ENCODE measurements around the gene OR9I1. TPM values are rescaled to one million over a fixed set of nuclear protein-coding genes. Genes with fewer than 3 reads are reported as not detected.

Gene OR9I1, protein sequence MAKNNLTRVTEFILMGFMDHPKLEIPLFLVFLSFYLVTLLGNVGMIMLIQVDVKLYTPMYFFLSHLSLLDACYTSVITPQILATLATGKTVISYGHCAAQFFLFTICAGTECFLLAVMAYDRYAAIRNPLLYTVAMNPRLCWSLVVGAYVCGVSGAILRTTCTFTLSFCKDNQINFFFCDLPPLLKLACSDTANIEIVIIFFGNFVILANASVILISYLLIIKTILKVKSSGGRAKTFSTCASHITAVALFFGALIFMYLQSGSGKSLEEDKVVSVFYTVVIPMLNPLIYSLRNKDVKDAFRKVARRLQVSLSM
- not detected for total RNA-seq

DNA sequence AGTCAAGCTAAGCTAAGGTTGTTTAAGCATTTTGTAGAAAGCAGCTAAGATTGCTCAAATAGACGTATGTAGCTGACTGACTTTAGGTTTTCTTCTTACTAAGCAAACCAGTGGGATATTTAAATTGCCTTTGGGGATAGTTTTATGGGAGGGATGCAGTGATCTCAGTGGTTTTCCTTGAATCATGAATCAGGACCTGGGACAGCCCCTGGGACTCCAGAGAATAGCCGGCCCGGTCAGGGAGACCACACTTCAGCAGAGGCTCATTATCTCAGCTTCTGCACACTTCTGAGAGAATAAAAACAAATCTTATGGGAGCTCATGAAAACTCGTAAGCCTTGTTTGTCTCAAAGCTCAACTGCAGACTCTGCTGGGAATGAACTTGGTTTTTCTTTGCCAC, at the start of gene OR9I1:
Gene OR9I1 (minus strand): TSS at position 62 of the 400 bp plus-strand sequence. CDS start 6,086 bp downstream, outside the sequence.
- ATAC-seq (no peak), DNase-seq (ENCODE audit: low spot score in 2 of 2) (no peak)
- H3K27ac Mint-ChIP-seq, result no peak within 1 kb of the TSS
- H3K36me3 Mint-ChIP-seq, result no peaks in the 10 kb centered on the region
- no peaks in the 10 kb centered on the region for H3K9me3 Mint-ChIP-seq

DNA sequence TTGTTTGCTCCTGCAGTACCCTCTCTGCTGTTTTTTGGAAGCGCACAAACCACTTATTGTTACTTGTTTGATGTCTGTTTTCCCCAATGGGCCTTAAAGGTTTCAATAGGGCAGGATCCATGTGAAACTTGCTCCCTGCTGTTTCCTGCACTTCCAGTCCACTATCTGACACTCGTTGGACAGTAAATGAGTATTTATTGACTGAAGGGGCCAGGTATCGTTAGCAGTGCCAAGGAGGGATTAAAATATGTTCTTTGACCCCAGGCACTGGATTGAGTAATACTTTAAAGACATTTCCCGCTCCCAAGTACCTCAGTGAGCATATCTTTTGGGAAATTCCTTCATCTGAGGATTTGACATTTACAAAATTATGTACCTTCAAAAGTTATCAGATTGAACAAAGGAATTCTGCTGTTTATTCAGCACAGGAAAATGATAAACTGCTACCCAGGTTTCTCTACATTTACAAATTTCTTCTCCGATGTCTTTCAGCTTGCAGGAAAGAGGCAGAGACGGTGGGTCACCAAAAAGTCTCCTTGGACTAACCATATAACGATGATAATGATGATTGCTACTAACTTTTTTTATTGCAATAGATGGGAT, 40.3 kb upstream of the OR9I1 start:
- Mint-ChIP-seq H3K27ac (no peak overlapping the region), H3K9me3 (peaks cover 0 to 7% of the 10 kb centered on the region in 2 donors), H3K36me3 (no peaks in the 10 kb centered on the region)
- DNase-seq (ENCODE audit: low spot score in 2 of 2) (no peak), ATAC-seq (no peak)

DNA sequence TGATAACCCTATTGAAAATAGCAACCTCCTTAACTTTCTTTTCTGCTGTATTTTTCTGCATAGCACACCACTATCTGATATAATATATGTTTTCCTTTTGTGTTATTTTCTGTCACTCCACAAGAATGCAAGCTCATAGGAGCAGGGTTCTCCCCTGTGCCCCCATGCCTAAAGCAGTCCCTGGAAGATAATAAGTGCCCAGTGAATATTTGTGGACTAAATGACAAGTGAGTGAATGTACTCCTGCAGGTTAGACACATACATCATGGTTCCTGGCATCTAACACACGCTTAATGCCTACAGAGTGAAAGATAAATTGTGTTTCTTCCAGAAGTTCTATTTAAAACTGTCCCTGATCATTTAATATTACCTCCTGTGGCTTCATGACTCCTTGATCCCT, 39.7 kb upstream of the OR9I1 start:
- ATAC-seq, result no peak
- Mint-ChIP-seq H3K27ac (no peak overlapping the region), H3K9me3 (peaks cover 0 to 4% of the 10 kb centered on the region in 2 donors), H3K36me3 (no peaks in the 10 kb centered on the region)
- DNase-seq (ENCODE audit: low spot score in 2 of 2), result no peak

DNA sequence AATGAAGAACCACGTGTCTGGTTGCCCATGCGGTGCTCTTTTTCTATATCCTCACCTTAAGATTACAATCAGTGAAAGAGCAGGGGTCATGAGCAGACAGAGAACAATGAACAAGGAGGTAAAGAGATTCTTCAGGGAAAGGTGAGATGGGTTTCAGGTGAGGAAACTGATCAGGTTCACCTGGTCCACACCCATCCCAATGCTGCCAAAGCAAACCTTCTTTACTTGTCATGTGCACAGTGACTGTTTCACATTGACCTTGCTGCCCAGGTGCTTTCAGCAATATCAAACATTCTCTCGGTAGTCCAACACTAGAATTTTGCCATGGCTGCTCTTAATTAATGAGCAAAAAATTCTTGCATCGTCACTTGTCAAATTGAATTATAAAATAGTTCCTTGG, 39.1 kb upstream of the OR9I1 start:
- no peak for ATAC-seq
- Mint-ChIP-seq H3K36me3 (no peaks in the 10 kb centered on the region), H3K9me3 (no peaks in the 10 kb centered on the region), H3K27ac (no peak overlapping the region)
- DNase-seq (ENCODE audit: low spot score in 2 of 2), result no peak

DNA sequence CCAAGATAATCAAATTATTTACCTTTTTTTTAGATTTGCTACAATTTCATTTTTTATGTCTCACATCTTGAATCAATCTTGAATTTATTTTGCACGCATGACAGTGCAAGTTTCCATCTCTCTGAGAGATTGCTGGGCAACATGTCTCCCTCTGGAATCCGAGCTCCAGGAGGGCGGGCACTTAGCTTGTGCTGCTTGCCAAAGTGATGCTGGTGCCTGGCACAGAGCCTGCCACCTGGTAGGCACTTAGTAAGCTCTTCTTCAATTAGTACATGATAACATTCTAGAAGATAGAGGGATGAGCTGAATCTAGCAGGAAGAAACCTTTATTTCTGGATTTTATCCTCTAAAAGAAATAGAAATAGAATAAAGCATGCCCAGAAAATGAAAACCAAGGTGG, 27.5 kb upstream of the OR9I1 start:
- ATAC-seq (no peak), DNase-seq (ENCODE audit: low spot score in 2 of 2) (no peak)
- H3K9me3 Mint-ChIP-seq, result no peaks in the 10 kb centered on the region
- H3K27ac Mint-ChIP-seq, result no peak overlapping the region
- no peaks in the 10 kb centered on the region for H3K36me3 Mint-ChIP-seq

DNA sequence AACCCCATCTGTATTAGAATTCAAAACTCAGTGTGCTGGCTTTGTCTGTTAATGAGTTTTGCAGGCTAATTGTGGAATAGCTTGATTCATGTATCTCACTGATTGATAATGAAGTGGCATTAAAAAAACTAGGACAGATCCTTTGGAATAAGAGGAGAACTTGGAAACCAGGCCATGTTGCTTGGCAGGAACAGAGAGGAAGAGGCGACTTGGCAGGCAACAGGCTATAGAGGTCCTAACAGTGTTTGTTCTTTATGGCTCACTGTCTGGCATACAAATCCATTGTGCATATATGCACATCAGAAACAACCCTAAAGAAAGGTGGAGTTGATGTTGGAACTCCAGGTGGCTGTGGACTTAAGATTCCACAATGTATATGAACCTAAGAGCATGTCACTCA, 17.4 kb upstream of the OR9I1 start:
- Mint-ChIP-seq H3K9me3 (no peaks in the 10 kb centered on the region), H3K36me3 (no peaks in the 10 kb centered on the region), H3K27ac (no peak overlapping the region)
- no peak for ATAC-seq
- DNase-seq (ENCODE audit: low spot score in 2 of 2), result no peak

DNA sequence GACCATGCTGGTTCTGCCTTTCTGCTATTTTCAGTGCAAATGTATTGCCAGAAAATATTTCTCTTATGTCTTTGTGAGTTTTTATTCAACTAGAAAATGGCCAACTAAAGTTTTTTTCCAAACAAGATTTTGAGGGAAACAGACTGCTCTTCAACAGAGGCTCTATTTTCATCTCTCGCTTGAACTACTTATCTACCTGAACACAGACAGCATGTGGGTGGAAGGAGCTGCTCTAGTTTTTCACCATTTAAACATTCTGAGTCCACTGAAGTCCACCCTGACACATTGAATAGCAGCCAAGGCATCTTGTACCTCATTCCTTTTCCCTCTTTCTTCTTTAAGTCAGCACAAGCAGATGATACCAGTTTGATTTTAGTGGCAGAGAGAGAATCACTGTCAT, 9.8 kb upstream of the OR9I1 start:
- Mint-ChIP-seq H3K27ac (no peak overlapping the region), H3K9me3 (no peaks in the 10 kb centered on the region), H3K36me3 (no peaks in the 10 kb centered on the region)
- ATAC-seq (no peak), DNase-seq (ENCODE audit: low spot score in 2 of 2) (no peak)

DNA sequence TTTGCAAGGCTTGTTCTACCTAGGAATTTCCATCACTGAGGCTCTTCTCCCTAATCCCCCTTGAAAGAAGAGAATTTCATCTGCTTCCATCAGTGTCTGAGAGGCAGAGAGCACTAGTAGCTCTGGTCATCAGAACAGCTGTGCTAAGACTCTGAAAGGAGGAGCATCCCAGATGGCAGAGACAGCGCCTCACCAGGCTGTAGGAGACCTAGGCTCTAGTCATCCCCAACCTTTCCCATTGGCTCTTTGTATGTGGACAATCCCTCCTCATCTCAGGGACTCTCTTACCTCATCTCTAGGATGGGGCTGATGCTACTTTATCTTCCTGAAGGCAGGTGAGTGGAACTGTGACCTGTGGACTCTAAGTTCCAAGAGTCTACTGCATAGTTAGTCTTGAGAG, 8.8 kb upstream of the OR9I1 start:
- H3K9me3 Mint-ChIP-seq, result no peaks in the 10 kb centered on the region
- ATAC-seq, result no peak
- no peak for DNase-seq (ENCODE audit: low spot score in 2 of 2)
- H3K27ac Mint-ChIP-seq, result no peak overlapping the region
- no peaks in the 10 kb centered on the region for H3K36me3 Mint-ChIP-seq

DNA sequence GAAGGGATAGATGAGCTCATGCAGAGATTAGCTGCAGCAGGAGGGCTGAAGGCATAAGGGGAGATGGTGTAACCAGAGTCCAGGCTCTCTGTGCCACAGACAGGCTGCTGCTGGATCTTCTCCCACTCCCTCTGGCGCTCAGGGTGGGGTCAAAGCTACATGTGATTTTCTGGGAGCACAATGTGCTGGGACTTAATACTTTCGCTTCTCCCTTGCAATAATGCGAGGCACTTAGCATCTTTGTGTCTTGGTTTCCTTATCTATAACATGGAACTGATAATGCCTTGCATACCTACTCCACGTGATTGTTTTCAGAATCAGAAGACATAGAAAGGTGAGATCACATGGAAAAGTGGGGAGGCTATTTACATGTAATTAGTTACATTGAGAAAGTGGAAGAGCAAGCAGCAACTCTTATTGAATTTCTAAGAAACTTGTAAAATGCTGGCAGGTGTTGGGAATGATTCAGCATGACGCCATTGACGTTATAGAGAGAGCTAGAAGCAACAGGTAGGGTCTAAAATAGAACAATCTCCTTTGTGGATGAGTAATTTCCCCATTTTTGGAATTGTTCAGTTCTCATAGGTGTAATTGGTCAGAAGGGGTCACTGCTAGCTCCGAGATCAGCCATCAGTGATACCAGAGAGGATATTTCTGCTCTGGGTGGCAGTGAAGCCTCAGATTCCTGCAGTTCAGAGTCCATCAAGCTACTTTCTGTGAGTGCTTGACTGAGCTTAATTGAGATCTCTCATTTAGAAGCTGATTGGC, 8.2 kb upstream of the OR9I1 start:
- DNase-seq (ENCODE audit: low spot score in 2 of 2) (no peak), ATAC-seq (no peak)
- H3K36me3 Mint-ChIP-seq, result no peaks in the 10 kb centered on the region
- H3K9me3 Mint-ChIP-seq, result no peaks in the 10 kb centered on the region
- no peak overlapping the region for H3K27ac Mint-ChIP-seq

DNA sequence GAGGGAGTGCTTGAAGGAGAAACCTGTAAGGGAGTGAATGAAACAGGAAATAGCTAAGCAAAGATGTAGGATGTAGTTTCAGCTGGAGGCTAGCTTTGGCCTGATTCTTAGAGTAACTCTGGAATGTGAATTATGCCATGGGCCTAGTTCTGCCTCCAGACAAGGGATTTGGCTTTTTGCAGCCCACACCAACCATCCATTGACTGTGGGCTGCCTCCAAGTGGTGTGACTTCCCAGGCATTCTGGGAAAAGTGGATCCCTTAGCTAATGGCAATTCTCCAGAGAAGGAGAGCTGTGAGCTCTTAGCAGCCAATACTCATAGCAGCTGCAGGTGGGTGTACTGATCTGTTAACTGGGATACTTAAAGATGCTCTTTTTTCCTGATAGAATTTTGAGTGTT, 2.0 kb upstream of the OR9I1 start:
- H3K9me3 Mint-ChIP-seq, result no peaks in the 10 kb centered on the region
- H3K36me3 Mint-ChIP-seq, result no peaks in the 10 kb centered on the region
- H3K27ac Mint-ChIP-seq, result no peak overlapping the region
- ATAC-seq, result no peak
- DNase-seq (ENCODE audit: low spot score in 2 of 2), result no peak

DNA sequence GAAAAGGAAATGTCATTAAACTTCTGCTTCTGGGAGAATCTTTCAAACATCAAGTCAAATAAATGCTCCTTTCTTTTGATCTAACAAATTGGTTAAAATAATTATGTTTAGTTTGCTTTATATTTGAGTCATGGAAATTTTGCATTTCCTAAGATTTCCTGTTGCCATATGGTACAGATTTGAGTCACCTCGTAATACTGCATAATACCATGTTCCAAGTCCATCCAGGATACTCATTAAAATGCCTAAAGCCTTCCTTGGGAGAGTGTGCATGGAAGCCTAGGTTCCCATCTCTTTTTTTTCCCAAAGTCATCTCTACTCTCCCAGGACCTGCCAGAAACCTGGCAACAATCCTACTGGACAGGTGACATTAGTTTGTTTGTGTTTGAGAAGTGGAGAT, 4.2 kb downstream of the OR9I1 start:
- DNase-seq (ENCODE audit: low spot score in 2 of 2) (no peak), ATAC-seq (no peak)
- Mint-ChIP-seq H3K36me3 (no peaks in the 10 kb centered on the region), H3K27ac (no peak overlapping the region), H3K9me3 (no peaks in the 10 kb centered on the region)

DNA sequence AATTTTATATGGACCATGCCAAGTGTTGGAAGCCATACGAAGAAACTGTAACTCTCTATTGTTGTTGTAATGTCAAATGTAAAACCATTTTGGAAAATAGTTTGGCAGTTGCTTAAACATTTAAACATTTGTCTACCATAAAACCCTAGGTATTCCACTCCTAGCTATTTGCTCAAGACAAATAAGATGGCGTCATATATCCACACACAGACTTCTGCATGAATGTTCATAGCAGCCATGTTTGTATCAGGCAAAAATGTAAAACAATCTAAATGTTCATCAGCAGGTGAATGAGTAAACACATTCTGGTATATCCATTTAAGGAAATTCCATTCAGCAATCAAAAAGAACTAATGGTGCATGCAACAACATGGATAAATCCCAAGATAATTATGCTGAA, 27.9 kb downstream of the OR9I1 start:
- peaks cover 8 to 13% of the 10 kb centered on the region in 2 donors for H3K9me3 Mint-ChIP-seq
- peaks cover 4 to 10% of the 10 kb centered on the region in 2 donors for H3K36me3 Mint-ChIP-seq
- DNase-seq (ENCODE audit: low spot score in 2 of 2), result no peak
- H3K27ac Mint-ChIP-seq, result no peak overlapping the region
- ATAC-seq, result no peak

DNA sequence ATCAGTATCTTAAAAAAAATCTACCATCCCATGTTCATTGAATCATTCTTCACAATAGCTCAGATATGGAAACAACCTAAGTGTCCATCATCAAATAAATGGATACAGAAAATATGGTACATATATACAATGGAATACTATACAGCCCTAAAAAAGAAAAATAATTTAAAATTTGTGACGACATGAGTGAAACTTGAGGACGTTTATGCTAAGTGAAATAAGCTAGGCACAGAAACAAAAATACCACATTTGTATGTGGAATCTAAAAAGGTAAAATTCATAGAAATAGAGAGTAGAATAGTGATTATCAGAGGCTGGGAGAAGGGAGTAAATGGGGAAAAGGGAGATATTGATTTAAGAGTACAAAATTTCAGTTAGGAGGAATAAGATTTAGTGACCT, 38.8 kb downstream of the OR9I1 start:
- DNase-seq (ENCODE audit: low spot score in 2 of 2), result no peak
- H3K9me3 Mint-ChIP-seq, result peaks cover 0 to 4% of the 10 kb centered on the region in 2 donors
- no peak for ATAC-seq
- no peaks in the 10 kb centered on the region for H3K36me3 Mint-ChIP-seq
- H3K27ac Mint-ChIP-seq, result no peak overlapping the region

DNA sequence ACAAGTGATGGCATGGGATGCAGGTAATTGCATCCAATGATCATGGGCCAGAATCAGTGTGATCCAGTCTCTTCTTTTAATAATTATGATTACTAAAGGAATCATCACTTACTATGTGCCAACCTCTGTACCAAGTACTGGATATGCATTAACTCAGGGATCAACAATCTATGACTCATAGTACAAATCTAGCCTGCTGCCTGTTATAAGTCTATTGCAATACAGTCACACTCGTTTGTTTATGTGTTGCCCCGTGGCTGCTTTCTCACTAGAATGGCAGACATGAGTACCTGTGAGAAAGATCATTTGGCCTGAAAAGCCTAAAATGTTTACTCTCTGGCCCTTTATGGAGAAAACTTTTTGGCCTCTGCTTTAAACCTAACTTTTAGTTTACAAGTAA, 49.5 kb downstream of the OR9I1 start:
- no peaks in the 10 kb centered on the region for H3K36me3 Mint-ChIP-seq
- H3K27ac Mint-ChIP-seq, result no peak overlapping the region
- no peak for ATAC-seq
- no peaks in the 10 kb centered on the region for H3K9me3 Mint-ChIP-seq
- DNase-seq (ENCODE audit: low spot score in 2 of 2), result no peak

DNA sequence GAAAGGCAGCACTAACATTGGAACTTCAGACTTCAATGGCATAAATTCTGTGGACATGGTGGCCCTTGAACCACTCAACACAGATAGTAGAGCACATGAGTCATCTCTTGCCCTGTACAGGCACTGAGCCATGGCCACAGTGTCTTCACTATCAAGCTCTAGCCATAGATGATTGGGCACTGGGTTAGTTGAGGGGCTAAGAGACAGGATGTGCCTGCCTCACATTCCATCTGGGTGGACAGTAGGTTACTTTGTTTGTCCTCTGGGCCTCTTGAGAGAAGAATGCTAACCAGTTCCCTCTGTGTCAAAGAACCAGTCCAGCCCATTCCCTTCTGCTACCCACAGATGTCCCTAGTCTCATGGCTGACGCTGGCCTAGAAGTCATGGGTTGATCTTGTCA, 54.7 kb downstream of the OR9I1 start:
- ATAC-seq (no peak), DNase-seq (ENCODE audit: low spot score in 2 of 2) (no peak)
- no peak overlapping the region for H3K27ac Mint-ChIP-seq
- no peaks in the 10 kb centered on the region for H3K36me3 Mint-ChIP-seq
- no peaks in the 10 kb centered on the region for H3K9me3 Mint-ChIP-seq

DNA sequence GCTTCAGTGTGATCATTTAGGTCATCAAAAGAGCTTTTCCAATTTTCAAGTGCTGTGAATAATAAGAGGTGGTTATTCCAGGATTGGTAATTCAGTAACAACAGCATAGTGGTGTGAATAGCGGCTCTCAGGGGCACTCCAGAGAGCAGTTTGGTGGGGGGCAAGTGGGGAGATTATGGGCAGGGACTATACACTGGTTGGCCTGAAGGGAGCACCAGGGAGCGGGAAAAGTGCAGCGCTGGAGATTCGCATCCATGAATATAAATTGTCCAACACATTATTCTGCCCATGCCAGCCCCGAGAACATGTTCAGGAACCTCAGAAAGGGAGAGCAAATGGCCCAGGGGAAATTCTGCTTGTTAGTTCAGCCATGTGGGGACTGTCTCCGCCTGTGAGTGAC, 56.7 kb downstream of the OR9I1 start:
- no peak overlapping the region for H3K27ac Mint-ChIP-seq
- no peaks in the 10 kb centered on the region for H3K36me3 Mint-ChIP-seq
- H3K9me3 Mint-ChIP-seq, result no peaks in the 10 kb centered on the region
- ATAC-seq, result no peak
- no peak for DNase-seq (ENCODE audit: low spot score in 2 of 2)

DNA sequence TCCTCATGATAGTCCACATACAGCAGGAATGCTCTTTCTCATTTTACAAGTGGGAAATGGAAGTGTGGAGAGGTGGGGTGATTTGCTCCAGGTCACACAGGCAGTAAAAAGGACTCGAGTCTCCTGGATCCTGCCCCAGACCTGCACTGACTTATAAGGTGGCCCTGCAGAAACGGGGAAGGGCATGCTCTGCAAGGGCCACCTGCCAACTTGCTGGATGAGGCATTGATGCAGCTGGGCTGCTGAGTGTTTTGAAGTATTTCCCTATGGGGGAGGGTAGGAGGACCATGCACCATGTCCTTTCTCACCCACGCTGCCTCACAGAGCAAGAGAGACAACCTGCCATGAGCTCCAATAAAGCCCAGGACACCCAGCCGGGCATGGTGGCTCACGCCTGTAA, 57.6 kb downstream of the OR9I1 start:
- DNase-seq (ENCODE audit: low spot score in 2 of 2), result no peak
- ATAC-seq, result no peak
- Mint-ChIP-seq H3K9me3 (no peaks in the 10 kb centered on the region), H3K36me3 (no peaks in the 10 kb centered on the region), H3K27ac (no peak overlapping the region)

Measured in activated naive CD4-positive, alpha-beta T cell treated with anti-CD3 and anti-CD28 coated beads, Interleukin-2, amount 50 U/mL, for 72 hours (primary cell).